ENCODE results near the gene NPR2.

The NPR2 gene

DNA sequence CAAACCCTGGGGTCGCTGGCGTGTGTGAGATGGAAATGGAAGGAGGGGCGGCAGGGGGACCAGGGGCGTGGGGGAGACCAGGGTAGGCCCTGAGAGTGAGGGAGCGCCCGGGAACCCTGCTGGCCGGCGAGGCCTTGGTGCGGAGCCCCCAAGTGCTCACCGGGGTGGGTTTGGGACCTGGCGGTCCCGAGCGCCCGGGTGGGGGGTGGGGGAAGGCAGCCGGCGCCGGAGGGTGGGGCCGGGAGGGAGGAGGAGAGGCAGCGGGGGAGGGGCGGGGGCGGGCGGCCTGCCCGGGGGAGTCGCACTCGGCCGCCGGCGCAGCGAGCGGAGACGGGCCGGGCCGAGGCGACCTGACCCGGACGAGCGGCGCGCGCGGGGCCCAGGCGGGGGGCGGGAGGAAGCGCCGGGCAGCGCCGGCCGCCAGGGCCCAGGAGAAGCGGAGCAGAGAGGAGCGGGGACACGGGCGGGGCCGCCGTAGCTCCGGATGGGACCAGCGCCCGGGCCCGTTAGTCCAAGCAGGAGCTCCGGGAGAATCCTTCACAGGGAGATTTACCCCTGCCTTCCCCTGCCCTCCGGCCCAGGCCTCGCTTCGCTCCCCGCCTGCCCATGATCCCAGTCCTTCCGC lies at the start of gene NPR2:
TSS of gene NPR2 (plus strand) at position 295 of the 625 bp plus-strand sequence. CDS start 818 bp downstream, outside the sequence.
- no peak for DNase-seq

DNA sequence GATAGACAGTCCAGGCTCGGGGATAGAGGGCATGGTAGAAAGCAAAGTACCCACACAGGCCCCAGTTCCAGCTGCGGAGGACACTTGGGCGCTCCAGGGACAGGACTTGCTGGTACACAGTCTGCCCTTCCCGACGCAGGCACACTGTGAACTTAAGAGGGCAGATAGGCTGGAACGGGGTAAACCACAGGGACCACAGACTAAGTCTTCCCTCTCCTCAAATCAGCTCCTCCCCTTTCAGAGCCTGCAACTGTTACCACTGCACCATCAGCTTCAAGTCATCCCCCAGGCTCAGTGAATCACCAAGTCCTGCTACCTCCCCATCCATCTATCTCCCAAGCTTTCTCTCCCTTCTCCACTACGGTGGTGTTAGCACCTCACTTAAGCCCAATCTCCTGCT lies 49.7 kb upstream of the NPR2 start:
- DNase-seq = no peak

GRCh38 chr9:35743452-35743851 lies 47.9 kb upstream of the NPR2 start:
- DNase-seq = no peak

GRCh38 chr9:35743880-35744518 lies 47.4 kb upstream of the NPR2 start:
- no peak for DNase-seq

DNA sequence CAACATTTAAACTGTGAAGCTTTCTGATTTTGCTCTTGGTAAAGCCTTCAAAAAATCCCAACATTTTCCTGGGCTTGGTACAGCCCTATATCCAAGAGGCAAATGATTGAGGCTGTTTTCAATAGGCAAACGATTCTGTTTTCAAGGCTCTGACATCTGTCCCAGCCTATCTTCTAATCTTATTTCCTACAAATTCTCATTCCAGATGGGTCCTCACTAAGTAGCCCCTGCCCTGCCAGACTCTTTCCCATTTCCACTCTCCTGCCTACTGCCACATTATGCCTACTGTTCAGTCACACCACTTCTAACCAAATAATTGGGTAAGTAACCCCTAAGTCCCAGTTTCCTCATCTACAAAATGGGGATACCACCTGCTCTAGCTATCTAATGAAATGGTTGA lies 45.8 kb upstream of the NPR2 start:
- no peak for DNase-seq

GRCh38 chr9:35746583-35746982 lies 44.8 kb upstream of the NPR2 start:
- DNase-seq = no peak

- DNase-seq = no peak
Measured at GRCh38 chr9:35748242-35748857, 43.0 kb upstream of the NPR2 start.

DNA sequence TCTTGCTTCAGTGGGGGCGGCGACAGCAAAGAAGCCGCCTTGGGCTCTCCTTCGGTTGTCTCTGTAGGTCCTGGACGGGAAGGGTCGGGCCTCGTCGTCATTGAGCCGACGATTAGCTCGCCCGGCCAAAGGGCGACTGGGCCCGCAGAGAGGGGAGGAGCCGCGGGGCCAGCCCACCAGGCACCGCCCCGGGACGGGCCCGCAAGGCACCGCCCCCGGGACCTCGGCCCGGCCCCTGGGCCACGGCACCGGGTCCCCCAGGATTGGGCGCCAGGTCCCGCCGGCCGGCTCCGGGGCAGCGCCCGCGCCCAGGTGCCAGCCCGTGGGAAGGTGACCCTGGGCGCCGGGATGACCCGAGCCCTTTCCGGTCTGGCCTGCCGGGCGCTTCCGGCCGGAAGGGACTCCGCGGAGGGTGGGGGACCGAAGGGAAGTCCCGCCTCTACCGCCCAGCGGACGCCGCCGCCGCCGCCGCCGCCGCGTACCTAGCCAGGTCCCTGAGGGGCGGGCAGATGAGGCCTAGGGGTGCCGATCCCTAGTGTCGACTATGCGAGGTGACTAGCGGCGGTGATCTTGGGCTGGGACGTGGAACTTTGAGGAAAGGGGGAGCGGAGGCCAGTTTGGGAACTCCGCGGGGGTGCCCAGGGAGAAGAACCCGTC lies 42.4 kb upstream of the NPR2 start, which contains the start of the genes GBA2 and RGP1:
TSS of gene GBA2 (minus strand) at position 371 of the 657 bp plus-strand sequence. CDS start 524 bp downstream, outside the sequence.
TSS of gene RGP1 (plus strand) at position 430 of the 657 bp plus-strand sequence. CDS start 469 bp downstream, outside the sequence.
- peak; percentile 54 for DNase-seq

GRCh38 chr9:35749515-35750255 lies 41.7 kb upstream of the NPR2 start:
- no peak for DNase-seq

DNA sequence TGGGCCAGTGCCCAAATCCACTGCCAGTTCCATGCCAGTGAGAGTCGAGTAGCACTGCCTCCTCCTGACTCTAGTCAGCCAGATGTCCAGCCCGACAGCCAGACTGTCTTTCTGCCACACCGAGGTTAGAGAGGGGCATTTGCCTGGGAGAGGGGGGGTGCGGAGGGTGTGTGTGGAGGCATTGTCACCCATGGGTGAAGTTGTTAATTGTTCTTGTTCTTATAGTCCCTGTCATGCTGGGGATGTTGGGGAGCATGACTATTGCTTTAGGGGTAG lies 41.2 kb upstream of the NPR2 start:
- no peak for DNase-seq

GRCh38 chr9:35753466-35753865 lies 37.9 kb upstream of the NPR2 start:
- no peak for DNase-seq

- no peak for DNase-seq
Measured at GRCh38 chr9:35754264-35754663, 37.1 kb upstream of the NPR2 start, which contains the start of gene MSMP. MSMP (minus strand) TSS chr9:35754276; CDS start chr9:35754129, 147 bp downstream.

DNA sequence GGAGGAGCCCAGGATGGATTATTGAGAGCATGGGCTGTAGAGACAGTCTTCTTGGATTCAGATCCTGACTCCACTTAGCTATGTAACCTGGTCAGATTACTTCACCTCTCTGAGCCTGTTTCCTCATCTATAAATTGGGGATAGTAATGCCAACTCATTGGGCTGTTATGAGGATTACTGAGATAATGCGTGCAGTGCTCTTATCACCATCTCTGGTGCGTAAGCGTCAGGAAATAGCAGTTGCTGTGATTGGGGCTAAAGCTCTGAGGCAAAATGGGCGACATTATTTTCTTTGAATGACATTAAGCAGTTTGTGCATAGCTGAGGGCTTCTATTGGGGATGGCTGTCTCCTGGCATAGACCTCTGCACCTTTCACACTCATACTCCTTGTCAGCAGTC lies 36.3 kb upstream of the NPR2 start:
- DNase-seq = no peak

GRCh38 chr9:35756275-35757225 lies 34.8 kb upstream of the NPR2 start:
- DNase-seq = peak; percentile 56

DNA sequence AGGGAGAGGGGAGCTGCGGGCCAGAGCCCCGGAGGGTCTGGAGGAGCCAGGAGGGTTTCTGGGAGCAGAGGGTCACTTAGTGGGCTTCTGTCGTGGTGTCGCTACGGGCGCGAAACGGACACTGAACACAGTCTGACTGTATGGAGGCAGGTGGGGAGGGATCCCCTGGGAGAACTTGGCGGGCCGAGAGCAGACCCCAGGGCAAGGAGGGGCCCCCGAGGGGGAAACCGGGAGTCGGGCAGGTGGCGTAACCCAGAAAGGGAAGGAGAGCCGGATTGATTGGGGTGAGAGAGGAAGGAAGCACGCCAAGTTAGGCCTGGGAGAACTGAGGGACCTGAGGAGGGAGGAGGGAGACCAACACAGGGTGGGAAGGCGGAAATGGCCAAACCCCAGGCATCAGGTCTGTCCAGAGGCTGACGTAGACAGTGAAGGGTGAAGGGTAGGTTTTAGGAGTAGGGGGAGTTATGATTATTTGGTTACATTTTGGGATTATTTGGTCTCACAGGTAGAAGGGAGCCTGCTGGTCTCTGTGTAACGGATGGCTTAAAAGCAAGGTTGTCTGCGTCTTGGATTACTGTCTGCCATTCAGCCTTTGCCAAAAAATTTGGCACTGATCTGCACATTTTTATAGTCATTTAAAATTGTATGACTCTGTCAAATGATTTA lies 34.0 kb upstream of the NPR2 start:
- peak; percentile 60 for DNase-seq

- no peak for DNase-seq
Measured at GRCh38 chr9:35757892-35758275, 33.5 kb upstream of the NPR2 start.

DNA sequence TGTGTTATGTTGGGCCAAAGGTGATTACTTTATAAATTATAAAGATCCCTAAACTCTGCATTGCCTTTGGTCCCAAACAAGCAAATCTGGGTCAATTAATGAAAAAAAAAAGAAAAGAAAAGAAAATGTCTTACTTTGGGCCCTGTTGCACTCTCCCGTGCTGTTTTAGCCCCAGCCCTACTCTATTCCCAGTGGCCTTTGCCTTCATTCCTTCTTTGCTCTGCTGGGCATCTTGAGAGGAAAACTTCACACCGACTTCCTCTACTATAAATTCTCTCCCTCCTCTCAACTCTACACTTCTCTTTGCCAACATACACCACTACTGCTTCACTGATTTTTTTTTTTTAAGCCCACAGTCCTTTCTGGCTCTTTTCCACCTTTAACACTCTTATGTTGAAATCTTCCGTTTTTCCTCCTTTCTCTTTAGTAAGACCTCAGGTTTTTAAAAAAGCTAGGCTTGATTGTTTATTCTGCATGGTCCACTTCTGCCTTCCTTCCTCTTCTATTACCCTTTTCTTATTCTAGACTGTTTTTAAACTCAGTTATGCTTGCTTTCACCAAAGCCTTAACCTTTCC lies 32.8 kb upstream of the NPR2 start:
- DNase-seq = no peak

GRCh38 chr9:35759795-35760194 lies 31.6 kb upstream of the NPR2 start:
- DNase-seq = no peak

DNA sequence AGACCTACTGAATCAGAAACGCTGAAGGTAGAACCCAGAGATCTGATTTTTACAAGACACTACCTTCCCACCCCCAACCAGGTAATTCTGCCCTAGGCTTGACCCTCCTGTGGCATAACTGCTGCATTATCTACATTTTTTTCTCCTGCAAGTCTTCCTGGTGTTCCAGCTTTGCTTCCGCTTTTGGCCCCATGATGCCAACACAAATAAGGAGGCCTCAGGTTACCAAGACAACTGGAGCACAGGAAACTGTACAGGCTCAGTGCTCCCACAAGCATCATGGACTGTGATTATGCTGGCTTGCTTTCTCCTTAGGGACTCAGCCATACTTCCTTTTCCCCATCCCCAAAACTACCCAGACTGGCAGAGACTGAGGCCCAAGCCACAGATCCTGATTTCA lies 30.7 kb upstream of the NPR2 start:
- DNase-seq = no peak

GRCh38 chr9:35763181-35763580 lies 28.2 kb upstream of the NPR2 start:
- no peak for DNase-seq

DNA sequence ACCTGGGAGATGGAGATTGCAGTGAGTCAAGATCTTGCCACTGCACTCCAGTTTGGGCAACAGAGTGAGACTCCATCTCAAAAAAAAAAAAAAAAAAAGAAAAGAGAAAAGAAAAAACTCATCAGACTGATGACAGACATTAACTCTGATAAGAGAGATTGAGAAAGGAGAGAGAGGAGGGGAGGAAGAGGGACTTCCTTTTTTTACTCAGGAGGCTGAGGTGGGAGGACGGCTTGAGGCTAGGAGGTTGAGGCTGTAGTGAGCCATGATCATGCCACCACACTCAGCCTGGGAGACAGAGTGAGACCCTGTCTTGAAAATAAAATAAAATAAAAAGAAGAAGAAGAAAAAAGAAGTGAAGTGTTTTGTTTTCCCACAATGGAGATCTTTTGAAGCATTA lies 27.6 kb upstream of the NPR2 start:
- no peak for DNase-seq
